Kidney (tissue), 14 donors: ENCODE results near the gene HPF1. TPM values are rescaled to one million over a fixed set of nuclear protein-coding genes. Genes with fewer than 3 reads are reported as not detected.
"Not testable (repeated sequence)": the region's sequence is repeated elsewhere in the genome, so short reads cannot be mapped to it uniquely, and the experiment has no call there.

Experiments used
- DNase-seq, 5 donors: peaks; one replicate each; pipeline ENCODE4 v3.0.0-alpha.2; 2013 to 2020
- FAIRE-seq: peaks from 2 replicates; lab custom pipeline; 2012; peaks lifted over from hg19 to GRCh38; lab: Jason Lieb, UNC
- H3K27ac ChIP-seq, 2 donors: one replicate each; pipeline ENCODE4 v1.7.0; 2013; ENCODE audit warnings: low read depth in 2 of 2, low read length in 2 of 2, inconsistent platforms in 1 of 2
- H3K27me3 ChIP-seq: one replicate; pipeline ENCODE4 v1.7.1; 2013; ENCODE audit warnings: low read length, inconsistent platforms; ENCODE audit not compliant: control insufficient read depth, insufficient read depth
- H3K36me3 ChIP-seq, 3 donors: one replicate each; pipeline versions ENCODE4 v1.7.0 to v1.7.1; 2013; ENCODE audit warnings: low read length in 3 of 3, control low read depth in 1 of 3, inconsistent platforms in 1 of 3; ENCODE audit not compliant: insufficient read depth in 3 of 3, control insufficient read depth in 2 of 3
- H3K4me1 ChIP-seq, 3 donors: one replicate each; pipeline versions ENCODE4 v1.7.0 to v1.7.1; 2013; ENCODE audit warnings: low read length in 3 of 3, inconsistent platforms in 1 of 3, low read depth in 1 of 3; ENCODE audit not compliant: control insufficient read depth in 2 of 3, insufficient read depth in 2 of 3
- H3K4me3 ChIP-seq, 3 donors: one replicate each; pipeline versions ENCODE4 v1.7.0 to v1.8.1; 2013; ENCODE audit warnings: low read length in 3 of 3, control low read depth in 1 of 3, inconsistent platforms in 1 of 3
- H3K9ac ChIP-seq, 3 donors: one replicate each; pipeline versions ENCODE4 v1.7.0 to v1.7.1; 2013; ENCODE audit warnings: low read length in 3 of 3, control low read depth in 1 of 3, inconsistent platforms in 1 of 3
- H3K9me3 ChIP-seq, 3 donors: one replicate each; pipeline versions ENCODE4 v1.7.0 to v1.7.1; 2013; ENCODE audit warnings: low read length in 3 of 3, control low read depth in 1 of 3, inconsistent platforms in 1 of 3; ENCODE audit not compliant: control insufficient read depth in 2 of 3, insufficient read depth in 1 of 3
- CTCF ChIP-seq: IDR thresholded peaks from 3 replicates; pipeline ENCODE4 v1.5.1; 2012; ENCODE audit warnings: mild to moderate bottlenecking, moderate library complexity, borderline replicate concordance; ENCODE audit not compliant: insufficient read depth; ENCODE audit errors: extremely low read depth
- intact Hi-C: fragments of 100-400 bp; cut with DNase I; formaldehyde crosslinking; loops from one replicate; pipeline ENCODE4 v1.11.1; 2022
- polyA plus RNA-seq: library from polyadenylated mRNA; stranded (reverse); fragments of 350-450 nt; fragmentation: Illumina TruSeq; extraction: RNeasy Lipid Tissue Mini Kit (QIAGEN cat#74804); gene quantifications from one replicate; pipeline ENCODE4 v1.2.3, GENCODE V29; 2014; ENCODE audit warnings: low read depth, low replicate concordance; ENCODE audit not compliant: insufficient read depth
- total RNA-seq: library from RNA; stranded (reverse); fragmentation: NEBNext Ultra II Directional; extraction: Animal tissue kit (Norgen Biotek cat#: 25700); gene quantifications from one replicate; pipeline ENCODE4 v1.2.1, GENCODE V29; 2021
- donor health status: control.
- donor health status: control.
- donor health status: control.
- donor health status: control.
- donor health status: control.
- donor health status: DM: yes; HTN: yes; CAD: no.
- donor health status: Normal renal cell carcinoma (clear cell type).

The HPF1 gene
- total and polyA plus RNA-seq, 2 donors from 2014 or later = 21.9 to 27.6 TPM

- FAIRE-seq = no peak
- no peak for DNase-seq
- peaks cover 0 to 4% (median 0%) of the 10 kb centered on the region in 3 donors for H3K36me3 ChIP-seq
- H3K27ac ChIP-seq = no peak overlapping the region
- no peaks in the 10 kb centered on the region for H3K9me3 ChIP-seq
- TF ChIP-seq CTCF = no peak
- H3K9ac ChIP-seq = no peak overlapping the region
- no peaks in the 10 kb centered on the region for H3K4me1 ChIP-seq
- intact Hi-C loops = no loop called here
- H3K4me3 ChIP-seq = no peak overlapping the region
- no peaks in the 10 kb centered on the region for H3K27me3 ChIP-seq
Measured at GRCh38 chr4:169741569-169741968, 16.2 kb downstream of the HPF1 start.

- H3K4me1 ChIP-seq, DNase-seq, H3K27me3 ChIP-seq, FAIRE-seq, H3K36me3 ChIP-seq, intact Hi-C loops, H3K9ac ChIP-seq, H3K4me3 ChIP-seq, H3K9me3 ChIP-seq, H3K27ac ChIP-seq: not testable (repeated sequence)
Measured at GRCh38 chr4:169738604-169739003, 19.1 kb downstream of the HPF1 start.

- intact Hi-C loops = no loop called here
- DNase-seq = no peak
- no peak overlapping the region for H3K27ac ChIP-seq
- peaks cover 0 to 6% (median 3%) of the 10 kb centered on the region in 3 donors for H3K36me3 ChIP-seq
- no peak overlapping the region for H3K9ac ChIP-seq
- H3K27me3 ChIP-seq = no peaks in the 10 kb centered on the region
- H3K9me3 ChIP-seq = no peaks in the 10 kb centered on the region
- H3K4me3 ChIP-seq = no peak overlapping the region
- FAIRE-seq = no peak
- no peaks in the 10 kb centered on the region for H3K4me1 ChIP-seq
- no peak for TF ChIP-seq CTCF
Measured at GRCh38 chr4:169730564-169730963, 27.2 kb downstream of the HPF1 start.

GRCh38 chr4:169727616-169728015 is 30.1 kb downstream of the HPF1 start:
- H3K9ac ChIP-seq = no peak overlapping the region
- intact Hi-C loops = no loop called here

More at GRCh38 chr4:169727616-169728015, 30.1 kb downstream of the HPF1 start:
- no peak for TF ChIP-seq CTCF
- no peak overlapping the region for H3K27ac ChIP-seq
- H3K27me3 ChIP-seq = no peaks in the 10 kb centered on the region
- peaks cover 0 to 6% (median 3%) of the 10 kb centered on the region in 3 donors for H3K36me3 ChIP-seq
- H3K9me3 ChIP-seq = no peaks in the 10 kb centered on the region
- FAIRE-seq (no peak), DNase-seq (no peak)
- H3K4me3 ChIP-seq = no peak overlapping the region
- no peaks in the 10 kb centered on the region for H3K4me1 ChIP-seq
